A549 treated with Hydrocortisone at 1 μM for 4 hours (cell line): Measurements from ENCODE around the gene WIPF2. TPM values are rescaled to one million over a fixed set of nuclear protein-coding genes. Genes with fewer than 3 reads are reported as not detected.

Experiments used
- total RNA-seq: library from RNA; stranded (reverse); fragments of 200-300 nt; extraction: Qiagen RNA extraction; gene quantifications from 5 replicates; pipeline ENCODE4 v1.2.3, GENCODE V29; 2022

The WIPF2 gene, protein sequence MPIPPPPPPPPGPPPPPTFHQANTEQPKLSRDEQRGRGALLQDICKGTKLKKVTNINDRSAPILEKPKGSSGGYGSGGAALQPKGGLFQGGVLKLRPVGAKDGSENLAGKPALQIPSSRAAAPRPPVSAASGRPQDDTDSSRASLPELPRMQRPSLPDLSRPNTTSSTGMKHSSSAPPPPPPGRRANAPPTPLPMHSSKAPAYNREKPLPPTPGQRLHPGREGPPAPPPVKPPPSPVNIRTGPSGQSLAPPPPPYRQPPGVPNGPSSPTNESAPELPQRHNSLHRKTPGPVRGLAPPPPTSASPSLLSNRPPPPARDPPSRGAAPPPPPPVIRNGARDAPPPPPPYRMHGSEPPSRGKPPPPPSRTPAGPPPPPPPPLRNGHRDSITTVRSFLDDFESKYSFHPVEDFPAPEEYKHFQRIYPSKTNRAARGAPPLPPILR
- 18.2 to 23.5 TPM (median 21.5 TPM) in 5 replicates for total RNA-seq

GRCh38 chr17:40218740-40219593 is at the start of gene WIPF2:
Gene WIPF2 (plus strand): TSS chr17:40219304. CDS start chr17:40256460, 37,156 bp downstream.

GRCh38 chr17:40177275-40177874 is 41.7 kb upstream of the WIPF2 start, which contains the start of gene RAPGEFL1:
Gene RAPGEFL1 (plus strand): TSS chr17:40177470. CDS start chr17:40177862, 392 bp downstream.

DNA sequence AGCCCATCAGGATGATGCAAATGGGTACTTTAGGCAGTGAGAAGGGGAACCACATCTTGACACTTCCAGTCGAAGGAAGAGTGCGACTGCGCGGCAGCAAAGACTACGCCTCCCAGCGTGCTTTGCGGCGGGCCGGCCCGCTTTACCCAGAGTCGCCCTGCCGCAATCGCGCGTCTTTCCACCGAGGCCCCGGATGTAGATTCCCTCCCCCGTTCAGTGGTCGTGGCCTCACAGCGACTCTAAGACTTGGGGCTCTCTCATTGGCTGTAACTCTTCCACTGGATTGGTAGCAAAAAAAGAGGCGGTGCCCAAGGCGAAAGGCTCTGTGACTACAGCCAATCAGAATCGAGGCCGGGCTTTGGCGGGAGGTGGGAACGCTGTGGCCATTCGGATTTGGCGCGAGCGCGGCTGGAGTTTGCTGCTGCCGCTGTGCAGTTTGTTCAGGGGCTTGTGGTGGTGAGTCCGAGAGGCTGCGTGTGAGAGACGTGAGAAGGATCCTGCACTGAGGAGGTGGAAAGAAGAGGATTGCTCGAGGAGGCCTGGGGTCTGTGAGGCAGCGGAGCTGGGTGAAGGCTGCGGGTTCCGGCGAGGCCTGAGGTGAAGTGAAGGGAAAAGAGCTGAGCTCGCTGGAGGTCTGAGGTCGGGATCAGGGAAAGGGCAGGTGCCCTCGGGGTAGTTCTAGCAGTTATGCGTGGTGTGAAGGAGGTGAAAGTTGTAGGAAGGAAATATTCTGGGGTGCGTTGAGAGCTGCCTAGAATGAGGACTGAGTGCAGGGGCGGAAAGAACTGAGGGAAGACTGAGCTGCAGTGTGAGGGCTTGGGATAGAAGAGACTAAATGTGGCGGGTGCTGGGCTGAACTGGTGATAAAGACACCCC is 68.6 kb downstream of the WIPF2 start, which contains the start of gene CDC6:
Gene CDC6 (plus strand): TSS at position 386 of the 876 bp plus-strand sequence. CDS start 1,542 bp downstream, outside the sequence.

GRCh38 chr17:40309031-40309948 is 90.2 kb downstream of the WIPF2 start, which contains the start of gene RARA:
Gene RARA (plus strand): TSS chr17:40309180. CDS start chr17:40331219, 22,039 bp downstream.

Other genes with a start within 250 kb of the WIPF2 start
- 159 to 170 TPM (median 169 TPM) in 5 replicates for gene PSMD3, start 238.5 kb upstream of the WIPF2 start, total RNA-seq
- 0.22 to 1.2 TPM (median 0.77 TPM) in 5 replicates for gene CSF3, start 203.9 kb upstream of the WIPF2 start, total RNA-seq
- gene MED24, start 164.9 kb upstream of the WIPF2 start, total RNA-seq: 52.9 to 61.8 TPM (median 56.7 TPM) in 5 replicates
- 23.9 to 31.0 TPM (median 29.2 TPM) in 5 replicates for gene THRA, start 156.3 kb upstream of the WIPF2 start, total RNA-seq
- 8.6 to 10.5 TPM (median 10.2 TPM) in 5 replicates for gene NR1D1, start 118.7 kb upstream of the WIPF2 start, total RNA-seq
- 60.6 to 69.1 TPM (median 64.3 TPM) in 5 replicates for gene MSL1, start 97.3 kb upstream of the WIPF2 start, total RNA-seq
- gene CASC3, start 78.8 kb upstream of the WIPF2 start, total RNA-seq: 43.0 to 55.6 TPM (median 45.3 TPM) in 5 replicates
- gene RAPGEFL1, start 41.8 kb upstream of the WIPF2 start, total RNA-seq: 2.2 to 3.0 TPM (median 2.8 TPM) in 5 replicates
- 46.8 to 55.1 TPM (median 50.8 TPM) in 5 replicates for gene CDC6, start 68.6 kb downstream of the WIPF2 start, total RNA-seq
- 40.3 to 48.3 TPM (median 42.5 TPM) in 5 replicates for gene RARA, start 89.9 kb downstream of the WIPF2 start, total RNA-seq
- gene GJD3, start 145.4 kb downstream of the WIPF2 start, total RNA-seq: 0.80 to 1.4 TPM (median 0.96 TPM) in 5 replicates
- 183 to 274 TPM (median 213 TPM) in 5 replicates for gene TOP2A, start 198.6 kb downstream of the WIPF2 start, total RNA-seq
- gene IGFBP4, start 224.1 kb downstream of the WIPF2 start, total RNA-seq: 2,310 to 2,905 TPM (median 2,776 TPM) in 5 replicates